Aortic smooth muscle cell (primary cell): ENCODE data around the gene SOCS6. TPM values are rescaled to one million over a fixed set of nuclear protein-coding genes. Genes with fewer than 3 reads are reported as not detected.

Source experiments
- total RNA-seq: library from RNA; depleted of rRNA; stranded (reverse); fragments of >200 nt; gene quantifications from 2 replicates; pipeline ENCODE4 v1.2.3, GENCODE V29; 2014

SOCS6 gene, protein sequence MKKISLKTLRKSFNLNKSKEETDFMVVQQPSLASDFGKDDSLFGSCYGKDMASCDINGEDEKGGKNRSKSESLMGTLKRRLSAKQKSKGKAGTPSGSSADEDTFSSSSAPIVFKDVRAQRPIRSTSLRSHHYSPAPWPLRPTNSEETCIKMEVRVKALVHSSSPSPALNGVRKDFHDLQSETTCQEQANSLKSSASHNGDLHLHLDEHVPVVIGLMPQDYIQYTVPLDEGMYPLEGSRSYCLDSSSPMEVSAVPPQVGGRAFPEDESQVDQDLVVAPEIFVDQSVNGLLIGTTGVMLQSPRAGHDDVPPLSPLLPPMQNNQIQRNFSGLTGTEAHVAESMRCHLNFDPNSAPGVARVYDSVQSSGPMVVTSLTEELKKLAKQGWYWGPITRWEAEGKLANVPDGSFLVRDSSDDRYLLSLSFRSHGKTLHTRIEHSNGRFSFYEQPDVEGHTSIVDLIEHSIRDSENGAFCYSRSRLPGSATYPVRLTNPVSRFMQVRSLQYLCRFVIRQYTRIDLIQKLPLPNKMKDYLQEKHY
- total RNA-seq, result 31.5 and 40.7 TPM in 2 replicates

DNA sequence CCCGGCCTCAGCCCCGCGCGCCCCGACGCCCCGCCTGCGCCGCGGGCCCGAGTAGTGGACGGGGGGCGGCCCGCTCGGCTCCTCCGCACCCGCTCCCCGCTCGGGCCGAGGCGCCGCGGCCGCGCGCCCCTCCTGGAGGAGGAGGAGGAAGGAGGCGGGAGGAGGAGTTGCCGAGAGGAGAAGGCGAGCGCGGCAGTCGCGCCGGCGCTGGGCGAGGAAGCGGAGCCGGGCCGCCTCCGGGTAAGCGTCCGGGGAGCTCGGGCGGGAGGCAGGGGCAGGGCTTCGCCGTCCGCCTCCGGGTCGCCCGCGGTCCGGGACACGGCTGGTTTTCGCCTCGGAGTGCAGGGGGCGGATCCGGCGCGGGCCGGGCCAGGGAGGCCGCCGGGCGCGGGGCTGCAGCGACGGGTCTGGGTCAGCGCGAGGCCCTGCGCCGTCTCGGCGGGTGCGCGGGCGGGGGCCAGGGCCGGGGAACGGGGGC, at the start of gene SOCS6:
TSS of gene SOCS6 (plus strand) at position 195 of the 478 bp plus-strand sequence. CDS start 35,624 bp downstream, outside the sequence.

Other genes with a start within 250 kb of the SOCS6 start
- 10.5 and 12.6 TPM in 2 replicates for gene RTTN, start 83.4 kb upstream of the SOCS6 start, total RNA-seq